Measurements from ENCODE around the gene APOBEC3C.
"Not testable (repeated sequence)": the region's sequence is repeated elsewhere in the genome, so short reads cannot be mapped to it uniquely, and the experiment has no call there.

GRCh38 chr22:39013561-39013941 is 506 bp upstream of the APOBEC3C start:
- not testable (repeated sequence) for TF ChIP-seq CTCF, POLR2A, EP300 (IDR thresholded peaks at IDR 0.05)

All from stomach (tissue), 4 donors.